Inflammatory macrophage (primary cell): ENCODE data around the gene DND1.
A peak's percentile ranks its signal among the peaks of the same experiment; 100 is the strongest.
"Not testable (repeated sequence)": the region's sequence is repeated elsewhere in the genome, so short reads cannot be mapped to it uniquely, and the experiment has no call there.

Experiments
- DNase-seq, 2 donors: peaks; one replicate each; pipeline ENCODE4 v3.0.0-alpha.2; 2020 to 2022

Gene DND1

DNA sequence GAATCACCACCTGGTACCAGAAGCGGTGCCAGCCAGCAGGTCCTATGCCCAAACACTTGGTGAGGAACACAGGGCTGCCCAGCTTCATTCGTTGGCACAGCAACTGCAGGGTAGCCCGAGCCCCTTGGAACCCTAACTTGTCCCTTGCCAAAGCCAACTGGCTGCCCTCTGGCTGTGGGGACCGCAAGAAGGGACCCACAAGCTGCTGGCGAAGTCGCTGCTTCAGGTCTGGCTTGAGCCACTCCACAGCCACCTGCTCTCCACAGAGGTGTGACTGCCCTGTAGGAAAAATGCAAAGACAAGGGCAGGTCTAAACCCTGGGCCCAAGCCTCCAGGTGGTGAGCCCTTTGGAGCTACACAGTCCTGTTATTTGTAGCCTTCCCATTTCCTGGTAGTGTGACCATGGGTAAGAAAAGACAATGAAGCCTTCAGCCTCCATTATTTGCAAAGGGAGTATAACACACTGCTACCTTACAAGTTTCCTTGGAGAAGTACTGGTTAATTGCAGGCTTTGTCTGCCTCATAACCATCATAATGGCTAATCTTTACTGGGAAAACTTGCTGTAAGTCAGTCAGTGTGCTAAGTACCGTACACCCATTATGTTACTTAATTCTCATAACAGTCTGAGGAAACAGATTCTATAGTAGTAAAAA lies 1.8 kb downstream of the DND1 start:
- DNase-seq, result no peak

- not testable (repeated sequence) for DNase-seq
Observed at GRCh38 chr5:140671035-140671434, 2.3 kb downstream of the DND1 start.

DNA sequence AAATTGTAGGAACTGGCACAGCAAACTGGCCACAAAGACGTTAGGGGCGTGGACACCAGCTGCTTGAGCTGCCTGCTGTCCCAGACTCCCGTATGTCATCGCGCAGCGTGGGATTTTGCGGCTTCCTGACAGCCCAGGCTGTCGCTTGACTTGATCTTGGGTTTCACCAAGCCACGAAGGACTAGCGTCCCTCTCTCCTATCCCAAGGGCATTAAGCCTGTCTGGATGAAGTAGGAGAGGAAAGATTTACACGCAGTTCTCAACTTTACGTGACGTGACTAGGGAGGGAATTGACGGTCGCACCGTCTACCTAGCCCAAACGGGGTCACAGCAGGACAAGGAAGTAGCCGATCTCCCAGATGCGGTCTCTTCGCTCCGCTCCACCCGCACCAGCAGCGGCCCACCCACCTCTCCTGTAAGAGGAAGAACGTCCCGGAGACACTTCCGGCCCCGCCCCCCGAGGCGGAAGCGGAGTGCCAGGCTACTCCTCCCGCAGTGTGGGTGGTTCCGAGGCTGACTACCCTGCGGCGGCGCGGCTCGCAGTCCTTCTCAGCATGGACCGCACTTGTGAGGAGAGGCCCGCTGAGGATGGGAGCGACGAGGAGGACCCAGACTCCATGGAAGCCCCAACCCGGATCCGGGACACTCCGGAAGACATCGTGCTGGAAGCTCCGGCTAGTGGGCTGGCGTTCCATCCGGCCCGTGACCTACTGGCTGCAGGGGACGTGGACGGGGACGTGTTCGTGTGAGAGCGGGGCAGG lies 8.8 kb downstream of the DND1 start, which contains the start of gene WDR55:
Gene WDR55 (plus strand): TSS at position 546 of the 761 bp plus-strand sequence. CDS start 9 bp downstream, at position 555.
- peak; percentile 97 to 98 for DNase-seq

DNA sequence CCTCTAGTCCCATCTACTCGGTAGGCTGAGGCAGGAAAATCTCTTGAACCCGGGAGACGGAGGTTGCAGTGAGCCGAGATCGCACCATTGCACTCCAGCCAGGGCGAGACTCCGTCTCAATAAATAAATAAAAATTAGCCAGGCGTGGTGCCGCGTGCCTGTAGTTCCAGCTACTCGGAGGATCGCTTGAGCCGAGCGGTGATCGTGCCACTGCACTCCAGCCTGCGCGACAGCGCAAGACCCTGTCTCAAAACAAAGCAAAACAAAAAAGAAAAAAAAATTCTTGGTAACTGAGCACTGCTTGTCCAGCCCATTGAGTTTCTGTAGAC lies 9.4 kb downstream of the DND1 start:
- DNase-seq, result no peak

DNA sequence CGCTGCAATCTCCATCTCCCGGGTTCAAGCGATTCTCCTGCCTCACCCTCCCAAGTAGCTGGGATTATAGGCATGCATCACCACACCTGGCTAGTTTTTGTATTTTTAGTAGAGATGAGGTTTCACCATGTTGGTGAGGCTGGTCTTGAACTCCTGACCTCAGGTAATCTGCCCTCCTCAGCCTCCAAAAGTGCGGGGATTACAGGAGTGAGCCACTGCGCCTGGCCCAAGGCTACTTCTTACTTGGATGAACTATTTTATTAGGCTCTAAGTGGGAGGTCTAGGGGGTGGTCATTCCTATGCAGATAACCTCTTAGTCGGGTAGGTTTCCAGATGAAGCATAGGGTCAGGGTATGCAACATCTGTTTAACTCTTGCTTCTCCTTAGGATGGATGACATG lies 13.0 kb downstream of the DND1 start:
- not testable (repeated sequence) for DNase-seq

DNA sequence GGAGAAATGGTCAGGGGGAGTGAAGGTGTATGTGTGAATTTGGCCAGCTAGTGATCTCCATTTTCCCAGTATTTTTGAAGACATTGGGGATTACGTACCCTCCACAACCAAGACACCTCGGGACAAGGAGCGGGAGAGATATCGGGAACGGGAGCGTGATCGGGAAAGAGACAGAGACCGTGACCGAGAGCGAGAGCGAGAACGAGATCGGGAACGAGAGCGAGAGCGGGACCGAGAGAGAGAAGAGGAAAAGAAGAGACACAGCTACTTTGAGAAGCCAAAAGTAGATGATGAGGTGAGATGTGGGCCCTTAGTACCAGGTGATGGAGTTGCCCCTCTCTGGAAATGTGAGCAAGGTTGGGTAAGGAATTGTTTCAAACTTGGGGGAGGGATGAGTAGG lies 14.5 kb downstream of the DND1 start:
- no peak for DNase-seq

- DNase-seq, result no peak
Observed at GRCh38 chr5:140647042-140647419, 26.3 kb downstream of the DND1 start.

- DNase-seq, result no peak
Observed at GRCh38 chr5:140642718-140643117, 30.7 kb downstream of the DND1 start.

DNA sequence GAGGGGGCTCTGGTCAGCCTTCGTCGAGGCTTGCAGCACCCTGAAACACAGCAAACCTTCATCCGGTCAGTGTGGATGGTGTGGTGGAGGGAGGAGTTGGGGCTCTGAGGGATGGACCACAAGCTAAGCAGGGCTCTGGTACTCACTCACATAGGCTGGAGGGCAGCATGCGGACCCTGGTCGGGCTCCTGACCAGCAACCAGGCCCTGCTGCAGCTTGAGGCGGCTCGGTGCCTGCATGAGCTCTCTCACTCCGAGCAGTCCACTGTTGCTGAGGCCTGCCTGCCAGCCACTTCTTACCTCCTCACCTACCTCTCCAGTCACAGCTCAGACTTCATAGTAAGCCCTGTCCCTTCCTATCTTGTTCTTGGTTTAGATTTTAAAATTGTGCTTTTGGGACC lies 31.7 kb downstream of the DND1 start:
- no peak for DNase-seq

GRCh38 chr5:140639148-140639981 lies 34.0 kb downstream of the DND1 start, which contains the start of gene TMCO6:
Gene TMCO6 (plus strand): TSS chr5:140639451. CDS start chr5:140639528, 77 bp downstream.
- DNase-seq, result peak; percentile 99

DNA sequence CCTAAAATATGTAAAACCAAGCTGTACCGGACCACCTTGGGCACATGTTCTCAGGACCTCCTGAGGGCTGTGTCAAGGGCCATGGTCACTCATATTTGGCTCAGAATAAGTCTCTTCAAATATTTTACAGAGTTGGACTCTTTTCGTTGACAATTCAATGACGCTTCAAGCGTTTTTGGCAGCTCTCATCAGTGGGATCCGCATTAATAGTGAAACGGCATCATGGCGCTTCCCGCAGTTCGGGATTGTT lies 34.6 kb downstream of the DND1 start:
- not testable (repeated sequence) for DNase-seq

GRCh38 chr5:140637371-140638100 lies 35.8 kb downstream of the DND1 start:
- DNase-seq, result peak; percentile 50 to 51

- DNase-seq, result no peak
Observed at GRCh38 chr5:140635291-140636257, 37.8 kb downstream of the DND1 start.

GRCh38 chr5:140634103-140634502 lies 39.3 kb downstream of the DND1 start:
- no peak for DNase-seq

- peak in 1 of 2 donors; percentile 69 for DNase-seq
Observed at GRCh38 chr5:140633501-140633900, 39.9 kb downstream of the DND1 start.

- peak; percentile 85 to 93 for DNase-seq
Observed at GRCh38 chr5:140633021-140633471, 40.3 kb downstream of the DND1 start, which contains the start of gene CD14. Gene CD14 (minus strand): TSS chr5:140633175. CDS start chr5:140633071, 104 bp downstream.

- peak; percentile 85 to 94 for DNase-seq
Observed at GRCh38 chr5:140632366-140633020, 40.9 kb downstream of the DND1 start.

DNA sequence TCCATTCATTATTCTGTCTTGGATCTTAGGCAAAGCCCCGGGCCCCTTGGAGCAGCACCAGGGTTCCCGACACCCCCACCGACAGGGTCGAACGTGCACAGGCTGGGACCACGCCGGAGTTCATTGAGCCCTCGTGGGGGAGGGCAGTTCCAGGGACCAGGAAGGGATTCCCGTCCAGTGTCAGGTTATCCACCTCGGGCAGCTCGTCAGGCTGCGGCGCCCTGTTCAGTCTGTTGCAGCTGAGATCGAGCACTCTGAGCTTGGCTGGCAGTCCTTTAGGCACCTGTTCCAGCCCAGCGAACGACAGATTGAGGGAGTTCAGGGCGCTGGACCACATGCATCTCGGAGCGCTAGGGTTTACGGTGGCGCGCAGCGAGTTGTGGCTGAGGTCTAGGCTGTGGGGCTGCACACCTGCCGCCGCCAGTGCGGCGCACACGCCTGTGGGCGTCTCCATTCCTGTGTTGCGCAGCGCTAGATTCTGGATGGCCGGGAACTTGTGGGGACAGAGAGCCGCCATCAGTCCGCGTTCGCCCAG lies 41.5 kb downstream of the DND1 start:
- DNase-seq, result no peak

GRCh38 chr5:140631036-140631417 lies 42.3 kb downstream of the DND1 start:
- DNase-seq, result peak; percentile 86 to 95

- DNase-seq, result peak in 1 of 2 donors; percentile 3
Observed at GRCh38 chr5:140630292-140631035, 42.9 kb downstream of the DND1 start.
